Endothelial cell of umbilical vein (primary cell): Measurements from ENCODE around the gene VSIG10L2. TPM values are rescaled to one million over a fixed set of nuclear protein-coding genes. Genes with fewer than 3 reads are reported as not detected.

Experiments
- BruUV-seq: library from RNA; stranded (reverse); fragments of 400-500 nt; replicated peaks from 2 replicates; lab custom pipeline; 2021; lab: Mats Ljungman, UMichigan
- CTCF ChIA-PET: fragments of 300-600, 350-600 bp; sonication (Branson Sonifier 250); formaldehyde crosslinking; loops from one replicate; lab custom pipeline; 2021; ENCODE audit warnings: antibody characterized with exemption, inconsistent platforms; lab: Charles Lee
- POLR2A ChIA-PET: fragments of 300-600, 350-600 bp; sonication (Branson Sonifier 250); formaldehyde crosslinking; loops from one replicate; lab custom pipeline; 2021; ENCODE audit warnings: antibody characterized with exemption, inconsistent platforms; lab: Charles Lee
- DNase-seq: peaks from one replicate; pipeline ENCODE4 v3.0.0-alpha.2; 2011; ENCODE audit warnings: low read depth, low spot score
- FAIRE-seq: peaks from 2 replicates; lab custom pipeline; 2011; peaks lifted over from hg19 to GRCh38; lab: Jason Lieb, UNC
- H2AFZ ChIP-seq: 2 replicates; pipeline ENCODE4 v1.6.0; 2012; ENCODE audit warnings: low read depth, low read length, control low read depth, inconsistent platforms
- H3K27ac ChIP-seq: 2 replicates; pipeline ENCODE4 v1.5.1; 2011; ENCODE audit warnings: low read depth, mild to moderate bottlenecking, control low read depth, low read length, moderate library complexity; ENCODE audit not compliant: insufficient read depth
- H3K27me3 ChIP-seq, 2 experiments: 2 replicates each; pipeline versions ENCODE4 v1.6.0 to v1.6.1; 2011; ENCODE audit warnings: low read length in 2 of 2, mixed read lengths in 1 of 2; ENCODE audit not compliant: control insufficient read depth in 2 of 2, insufficient read depth in 2 of 2
- H3K36me3 ChIP-seq, 2 experiments: 2 replicates in 1 of 2; 3 replicates in 1 of 2; pipeline ENCODE4 v1.5.1; 2011; ENCODE audit warnings: low read length in 2 of 2, mild to moderate bottlenecking in 1 of 2, moderate library complexity in 1 of 2; ENCODE audit not compliant: control insufficient read depth in 2 of 2, insufficient read depth in 2 of 2; ENCODE audit errors: extremely low read depth in 1 of 2
- H3K4me1 ChIP-seq: 3 replicates; pipeline ENCODE4 v1.5.1; 2011; ENCODE audit warnings: mild to moderate bottlenecking, low read length; ENCODE audit not compliant: control insufficient read depth, insufficient read depth; ENCODE audit errors: extremely low read depth
- H3K4me2 ChIP-seq: 2 replicates; pipeline ENCODE4 v1.6.1; 2011; ENCODE audit warnings: low read length, control low read depth, mixed read lengths; ENCODE audit not compliant: insufficient read depth
- H3K4me3 ChIP-seq, 3 experiments: fragments of 200-600 bp in 1 of 3; sonication (generic), shearing (Covaris generic) in 1 of 3; replicated peaks in 1 of 3; 2 replicates each; pipeline ENCODE4 v1.5.1; 2011 to 2016; ENCODE audit warnings: control low read depth in 3 of 3, low read length in 3 of 3, mild to moderate bottlenecking in 2 of 3, inconsistent platforms in 1 of 3, low read depth in 1 of 3, moderate library complexity in 1 of 3; ENCODE audit not compliant: insufficient read depth in 1 of 3
- H3K79me2 ChIP-seq: 2 replicates; pipeline ENCODE4 v1.6.0; 2012; ENCODE audit warnings: low read length, inconsistent platforms; ENCODE audit not compliant: control insufficient read depth, insufficient read depth
- H3K9ac ChIP-seq: replicated peaks from 2 replicates; pipeline ENCODE3; 2011; ENCODE audit warnings: low read length, control low read depth; ENCODE audit not compliant: insufficient read depth; ENCODE audit errors: extremely low read depth
- H3K9me1 ChIP-seq: replicated peaks from 3 replicates; pipeline ENCODE4 v1.6.0; 2011; ENCODE audit warnings: mild to moderate bottlenecking, low read length; ENCODE audit not compliant: control insufficient read depth, insufficient read depth; ENCODE audit errors: extremely low read depth
- H3K9me3 ChIP-seq: replicated peaks from 2 replicates; pipeline ENCODE4 v1.5.1; 2012; ENCODE audit warnings: low read length, inconsistent platforms; ENCODE audit not compliant: control insufficient read depth, insufficient read depth
- H4K20me1 ChIP-seq: replicated peaks from 2 replicates; pipeline ENCODE3; 2011; ENCODE audit warnings: mild to moderate bottlenecking, low read length; ENCODE audit not compliant: control insufficient read depth, insufficient read depth; ENCODE audit errors: extremely low read depth
- CTCF ChIP-seq, 2 donors: IDR thresholded peaks; 1 replicate in 1 of 2; 2 replicates in 1 of 2; pipeline ENCODE4 v1.5.1; 2011; ENCODE audit warnings: low read length in 2 of 2, mild to moderate bottlenecking in 2 of 2, moderate library complexity in 2 of 2, control low read depth in 1 of 2, inconsistent platforms in 1 of 2, low read depth in 1 of 2; ENCODE audit not compliant: insufficient read depth in 1 of 2; ENCODE audit errors: extremely low read depth in 1 of 2
- EZH2 ChIP-seq: IDR thresholded peaks from 2 replicates; pipeline ENCODE4 v1.6.1; 2012; ENCODE audit warnings: borderline replicate concordance, low read depth, mild to moderate bottlenecking, moderate library complexity, low read length, inconsistent platforms; ENCODE audit not compliant: severe bottlenecking
- FOS ChIP-seq: IDR thresholded peaks from 2 replicates; pipeline ENCODE4 v1.6.1; 2011; ENCODE audit warnings: mild to moderate bottlenecking, low read length, moderate library complexity, borderline replicate concordance; ENCODE audit not compliant: insufficient read depth
- GATA2 ChIP-seq: IDR thresholded peaks from 2 replicates; pipeline ENCODE4 v1.7.0; 2011; ENCODE audit warnings: low read depth, mild to moderate bottlenecking, moderate library complexity, mixed read lengths, low read length; ENCODE audit not compliant: insufficient read length, insufficient read depth
- JUN ChIP-seq: IDR thresholded peaks from 2 replicates; pipeline ENCODE4 v1.6.1; 2011; ENCODE audit warnings: borderline replicate concordance, low read depth; ENCODE audit not compliant: insufficient read length, insufficient read depth
- MAX ChIP-seq: IDR thresholded peaks from 2 replicates; pipeline ENCODE4 v1.6.1; 2011; ENCODE audit not compliant: insufficient read depth, insufficient read length
- MYC ChIP-seq: IDR thresholded peaks from one replicate; pipeline ENCODE4 v1.6.1; 2011; ENCODE audit warnings: mild to moderate bottlenecking, low read depth, low read length
- POLR2A ChIP-seq: IDR thresholded peaks from 2 replicates; pipeline ENCODE4 v1.6.1; 2012; ENCODE audit warnings: low read depth, mild to moderate bottlenecking, control low read depth, low read length
- POLR2AphosphoS5 ChIP-seq: IDR thresholded peaks from 2 replicates; pipeline ENCODE4 v1.6.1; 2012; ENCODE audit warnings: low read depth, mild to moderate bottlenecking, control low read depth, low read length, moderate library complexity; ENCODE audit not compliant: insufficient read depth
- dilution Hi-C: fragments of 300-500 bp; cut with MboI; formaldehyde crosslinking; loops from one replicate; pipeline ENCODE4 v1.15.0; 2019; ENCODE audit warnings: low sequenced_read_pairs; ENCODE audit not compliant: extremely low pct_ligation_motif_present
- intact Hi-C: fragments of 100-400 bp; cut with micrococcal nuclease; formaldehyde crosslinking; loops from one replicate; pipeline ENCODE4 v1.10.0; 2022
- polyA plus RNA-seq, 4 experiments: library from polyadenylated mRNA; depleted of rRNA in 3 of 4; stranded (reverse) in 3 of 4; unstranded in 1 of 4; fragments of >200 nt; gene quantifications; 2 replicates each; pipeline versions ENCODE4 v1.2.1 to v1.2.3, GENCODE V29; 2011 to 2012; ENCODE audit warnings: missing spikeins in 1 of 4
- total RNA-seq: library from RNA; stranded (reverse); gene quantifications from 2 replicates; pipeline ENCODE4 v1.2.3, GENCODE V29; 2021

VSIG10L2 gene
- total and polyA plus RNA-seq, 2 donors (not counting 3 experiments of a cell fraction or from before 2014, with no cell fraction given): not detected

- no peaks in the 10 kb centered on the region for H3K4me1 ChIP-seq
- no peaks in the 10 kb centered on the region for H3K36me3 ChIP-seq
- H3K79me2 ChIP-seq: no peaks in the 10 kb centered on the region
- no TSS peak for BruUV-seq
- no peak overlapping the region for H3K27ac ChIP-seq
- ChIA-PET POLR2A (no interaction called here), CTCF (interaction anchor here (1.0 kb wide), 1 partner anchor 12 kb away, joined by 3 read pairs; no protein-coding TSS in a partner anchor)
- H3K9ac ChIP-seq: no peak overlapping the region
- FAIRE-seq: no peak
- no peak for DNase-seq
- dilution Hi-C loops (no loop called here), intact Hi-C loops (no loop called here)
- H3K4me2 ChIP-seq: no peak overlapping the region
- no peaks in the 10 kb centered on the region for H3K9me3 ChIP-seq
- TF ChIP-seq POLR2A (no peak), JUN (no peak), MYC (no peak), GATA2 (no peak), EZH2 (no peak), CTCF (IDR thresholded peaks at IDR 0.05; ENCODE audit: extremely low read depth in 1 of 2, insufficient read depth in 1 of 2, low read depth in 1 of 2, low read length in 2 of 2) (no peak), POLR2AphosphoS5 (no peak), MAX (no peak), FOS (no peak)
- H3K4me3 ChIP-seq: no peak overlapping the region
- no peaks in the 10 kb centered on the region for H3K9me1 ChIP-seq
- H3K27me3 ChIP-seq: no peaks in the 10 kb centered on the region
- H4K20me1 ChIP-seq: no peaks in the 10 kb centered on the region
- H2AFZ ChIP-seq: no peak overlapping the region
Measured at GRCh38 chr11:125954123-125954944, 8.5 kb downstream of the VSIG10L2 start.
